Measurements from ENCODE around the gene UPP2.

DNA sequence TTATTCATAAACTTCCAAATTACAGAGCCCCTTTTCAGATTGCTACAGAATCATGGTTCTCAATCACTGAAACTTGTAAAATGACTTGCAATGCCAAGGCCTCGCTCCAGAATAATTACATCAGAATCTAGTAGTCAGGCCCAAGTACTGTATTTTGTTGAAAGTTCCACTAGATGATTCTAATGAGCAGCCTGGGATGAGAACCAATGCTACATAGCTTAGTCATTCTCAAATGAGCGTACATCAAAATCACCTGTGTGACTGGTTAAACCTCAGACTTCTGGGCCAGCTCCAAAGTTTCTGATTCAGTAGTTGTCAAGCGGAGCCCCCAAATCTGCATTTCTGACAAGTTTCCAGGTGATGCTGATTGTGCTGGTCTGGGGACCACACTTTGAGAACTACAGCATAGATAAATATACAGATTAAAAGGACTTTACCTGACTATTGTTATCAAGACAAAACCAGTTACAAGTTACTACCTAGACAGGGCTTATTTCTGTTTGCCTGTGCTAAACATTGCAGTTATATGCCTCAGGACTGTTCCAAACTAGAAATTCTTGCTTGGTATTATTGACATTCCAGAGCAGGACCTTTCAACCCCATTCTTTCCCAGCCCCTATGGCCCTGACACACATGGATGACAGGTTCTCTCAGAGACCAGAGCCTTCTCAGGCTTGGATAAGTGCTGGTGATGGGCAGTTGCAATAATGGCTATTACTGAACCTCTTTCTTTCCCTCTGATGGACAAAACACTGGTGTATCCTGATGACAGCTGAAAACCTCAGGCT lies 83.1 kb downstream of the UPP2 start:
- TF ChIP-seq, protein P1, sequence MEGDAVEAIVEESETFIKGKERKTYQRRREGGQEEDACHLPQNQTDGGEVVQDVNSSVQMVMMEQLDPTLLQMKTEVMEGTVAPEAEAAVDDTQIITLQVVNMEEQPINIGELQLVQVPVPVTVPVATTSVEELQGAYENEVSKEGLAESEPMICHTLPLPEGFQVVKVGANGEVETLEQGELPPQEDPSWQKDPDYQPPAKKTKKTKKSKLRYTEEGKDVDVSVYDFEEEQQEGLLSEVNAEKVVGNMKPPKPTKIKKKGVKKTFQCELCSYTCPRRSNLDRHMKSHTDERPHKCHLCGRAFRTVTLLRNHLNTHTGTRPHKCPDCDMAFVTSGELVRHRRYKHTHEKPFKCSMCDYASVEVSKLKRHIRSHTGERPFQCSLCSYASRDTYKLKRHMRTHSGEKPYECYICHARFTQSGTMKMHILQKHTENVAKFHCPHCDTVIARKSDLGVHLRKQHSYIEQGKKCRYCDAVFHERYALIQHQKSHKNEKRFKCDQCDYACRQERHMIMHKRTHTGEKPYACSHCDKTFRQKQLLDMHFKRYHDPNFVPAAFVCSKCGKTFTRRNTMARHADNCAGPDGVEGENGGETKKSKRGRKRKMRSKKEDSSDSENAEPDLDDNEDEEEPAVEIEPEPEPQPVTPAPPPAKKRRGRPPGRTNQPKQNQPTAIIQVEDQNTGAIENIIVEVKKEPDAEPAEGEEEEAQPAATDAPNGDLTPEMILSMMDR (IDR thresholded peaks at IDR 0.05; ENCODE audit: insufficient read depth, low read depth, low read length): no peak
- TF ChIP-seq EZH2 (IDR thresholded peaks at IDR 0.05; ENCODE audit: insufficient read depth, low read length): no peak
